Measurements from ENCODE around the gene C13orf42.

DNA sequence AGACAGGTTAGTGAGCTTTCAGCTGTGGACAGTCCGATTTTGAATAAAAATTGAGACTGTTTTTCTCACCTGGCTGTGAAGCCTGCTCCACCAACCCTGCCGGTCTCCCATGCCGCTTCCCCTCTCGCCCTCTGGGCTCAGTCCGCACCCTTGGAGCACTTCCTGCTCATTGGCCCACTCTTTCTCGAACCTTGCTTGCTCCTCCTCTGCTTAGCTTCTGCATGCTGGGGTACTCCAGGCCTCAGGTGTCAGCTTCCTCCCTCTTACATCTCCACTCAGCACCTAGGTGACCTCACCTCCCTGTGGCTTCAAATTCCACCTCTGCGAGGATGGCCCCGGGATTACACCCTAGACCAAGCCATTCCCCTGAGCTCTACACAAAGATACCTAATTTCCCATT is 39.6 kb downstream of the C13orf42 start:
- TF ChIP-seq, protein P1, sequence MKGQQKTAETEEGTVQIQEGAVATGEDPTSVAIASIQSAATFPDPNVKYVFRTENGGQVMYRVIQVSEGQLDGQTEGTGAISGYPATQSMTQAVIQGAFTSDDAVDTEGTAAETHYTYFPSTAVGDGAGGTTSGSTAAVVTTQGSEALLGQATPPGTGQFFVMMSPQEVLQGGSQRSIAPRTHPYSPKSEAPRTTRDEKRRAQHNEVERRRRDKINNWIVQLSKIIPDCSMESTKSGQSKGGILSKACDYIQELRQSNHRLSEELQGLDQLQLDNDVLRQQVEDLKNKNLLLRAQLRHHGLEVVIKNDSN (CRISPR knock-in tag; IDR thresholded peaks at IDR 0.05): no peak
- TF ChIP-seq SP1 (CRISPR knock-in tag; conservative IDR thresholded peaks at IDR 0.05) (no peak), NR1H2 (CRISPR knock-in tag; IDR thresholded peaks at IDR 0.05) (no peak), ESRRA (CRISPR knock-in tag; IDR thresholded peaks at IDR 0.05; ENCODE audit: borderline replicate concordance) (no peak), JUN (CRISPR knock-in tag; IDR thresholded peaks at IDR 0.05) (no peak), NFATC4 (CRISPR knock-in tag; IDR thresholded peaks at IDR 0.05) (no peak), ZNF416 (CRISPR knock-in tag; IDR thresholded peaks at IDR 0.05) (no peak)
- TF ChIP-seq, protein P2, sequence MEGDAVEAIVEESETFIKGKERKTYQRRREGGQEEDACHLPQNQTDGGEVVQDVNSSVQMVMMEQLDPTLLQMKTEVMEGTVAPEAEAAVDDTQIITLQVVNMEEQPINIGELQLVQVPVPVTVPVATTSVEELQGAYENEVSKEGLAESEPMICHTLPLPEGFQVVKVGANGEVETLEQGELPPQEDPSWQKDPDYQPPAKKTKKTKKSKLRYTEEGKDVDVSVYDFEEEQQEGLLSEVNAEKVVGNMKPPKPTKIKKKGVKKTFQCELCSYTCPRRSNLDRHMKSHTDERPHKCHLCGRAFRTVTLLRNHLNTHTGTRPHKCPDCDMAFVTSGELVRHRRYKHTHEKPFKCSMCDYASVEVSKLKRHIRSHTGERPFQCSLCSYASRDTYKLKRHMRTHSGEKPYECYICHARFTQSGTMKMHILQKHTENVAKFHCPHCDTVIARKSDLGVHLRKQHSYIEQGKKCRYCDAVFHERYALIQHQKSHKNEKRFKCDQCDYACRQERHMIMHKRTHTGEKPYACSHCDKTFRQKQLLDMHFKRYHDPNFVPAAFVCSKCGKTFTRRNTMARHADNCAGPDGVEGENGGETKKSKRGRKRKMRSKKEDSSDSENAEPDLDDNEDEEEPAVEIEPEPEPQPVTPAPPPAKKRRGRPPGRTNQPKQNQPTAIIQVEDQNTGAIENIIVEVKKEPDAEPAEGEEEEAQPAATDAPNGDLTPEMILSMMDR (IDR thresholded peaks at IDR 0.05): no peak

Measured in WTC11 (cell line).